ENCODE results near the gene SLC25A33. TPM values are rescaled to one million over a fixed set of nuclear protein-coding genes. Genes with fewer than 3 reads are reported as not detected.

The SLC25A33 gene
- polyA plus RNA-seq, 2 of the 4 experiments (the other 2 are of a cell fraction) = 3.1 to 4.9 TPM

- Histone ChIP-seq H3K4me1 (no peaks in the 10 kb centered on the region), H3K4me3 (no peak overlapping the region), H3K27ac (no peak overlapping the region), H3K4me2 (no peak overlapping the region), H3K9me3 (no peaks in the 10 kb centered on the region)
- no peak for ATAC-seq
- no peak for DNase-seq (ENCODE audit: low read depth in 1 of 2, low spot score in 1 of 2)
- FAIRE-seq = no peak
- ChIA-PET CTCF (interaction anchor here (1.2 kb wide), 1 partner anchor 713 kb away, joined by 3 read pairs; no protein-coding TSS in a partner anchor), POLR2A (no interaction called here)
- no peak for TF ChIP-seq CBX2 (IDR thresholded peaks at IDR 0.05; ENCODE audit: borderline replicate concordance, low read depth)
- TF ChIP-seq KDM1A (IDR thresholded peaks at IDR 0.05; ENCODE audit: low read depth) = no peak
- no peak for TF ChIP-seq POLR2A (IDR thresholded peaks at IDR 0.05; ENCODE audit: low read length)
- TF ChIP-seq NPAS2 (CRISPR knock-in tag; IDR thresholded peaks at IDR 0.05; ENCODE audit: borderline replicate concordance) = no peak
- TF ChIP-seq SMC3 (IDR thresholded peaks at IDR 0.05) = no peak
- TF ChIP-seq MYC (IDR thresholded peaks at IDR 0.05; ENCODE audit: borderline replicate concordance, low read length) = no peak
- no peak for TF ChIP-seq RNF2 (IDR thresholded peaks at IDR 0.05; ENCODE audit: borderline replicate concordance, low read depth)
- WGBS (ENCODE audit: missing lambda C conversion rate) = 94% methylated on average over 13 of the region's 25 CpGs
These were observed 71.3 kb downstream of the SLC25A33 start for GRCh38 chr1:9610548-9610947.

GRCh38 chr1:9611716-9612115 lies 72.5 kb downstream of the SLC25A33 start:
- no peak overlapping the region for H3K4me3 ChIP-seq
- H3K9me3 ChIP-seq = no peaks in the 10 kb centered on the region
- ChIA-PET CTCF (no interaction called here), POLR2A (no interaction called here)
- no peak for DNase-seq (ENCODE audit: low read depth in 1 of 2, low spot score in 1 of 2)
- no peak for ATAC-seq
- H3K4me2 ChIP-seq = no peak overlapping the region
- H3K27ac ChIP-seq = no peak overlapping the region
- TF ChIP-seq NFE2L2 (conservative IDR thresholded peaks at IDR 0.05; ENCODE audit: low read length) (no peak), MYC (IDR thresholded peaks at IDR 0.05; ENCODE audit: borderline replicate concordance, low read length) (no peak), FOSB (CRISPR knock-in tag; IDR thresholded peaks at IDR 0.05) (no peak), CEBPB (IDR thresholded peaks at IDR 0.05) (no peak)
- TF ChIP-seq, protein P1, sequence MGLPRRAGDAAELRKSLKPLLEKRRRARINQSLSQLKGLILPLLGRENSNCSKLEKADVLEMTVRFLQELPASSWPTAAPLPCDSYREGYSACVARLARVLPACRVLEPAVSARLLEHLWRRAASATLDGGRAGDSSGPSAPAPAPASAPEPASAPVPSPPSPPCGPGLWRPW (IDR thresholded peaks at IDR 0.05) = no peak
- H3K4me1 ChIP-seq = no peaks in the 10 kb centered on the region
- FAIRE-seq = no peak
- 98% methylated on average over 6 of the region's 13 CpGs for WGBS (ENCODE audit: missing lambda C conversion rate)

GRCh38 chr1:9612162-9612845 lies 73.0 kb downstream of the SLC25A33 start:
- H3K27ac ChIP-seq = no peak overlapping the region
- no peak overlapping the region for H3K4me3 ChIP-seq
- no peak for DNase-seq (ENCODE audit: low read depth in 1 of 2, low spot score in 1 of 2)
- ATAC-seq = no peak
- no peak for FAIRE-seq
- 97% methylated on average over 7 of the region's 11 CpGs for WGBS (ENCODE audit: missing lambda C conversion rate)
- no peak overlapping the region for H3K4me2 ChIP-seq
- ChIA-PET CTCF (no interaction called here), POLR2A (no interaction called here)
- no peaks in the 10 kb centered on the region for H3K9me3 ChIP-seq
- TF ChIP-seq JUNB (IDR thresholded peaks at IDR 0.05) (no peak), REST (IDR thresholded peaks at IDR 0.05) (no peak), HOXA7 (CRISPR knock-in tag; IDR thresholded peaks at IDR 0.05) (no peak), EHF (CRISPR knock-in tag; IDR thresholded peaks at IDR 0.05) (no peak), ZFP36 (IDR thresholded peaks at IDR 0.05; ENCODE audit: borderline replicate concordance, partially characterized antibody) (no peak), FOSB (CRISPR knock-in tag; IDR thresholded peaks at IDR 0.05) (no peak), SMC3 (IDR thresholded peaks at IDR 0.05) (no peak)
- no peaks in the 10 kb centered on the region for H3K4me1 ChIP-seq

All from A549 (cell line).